HL-60/S4 treated with phorbol 12-myristate 13-acetate at 8.2 ng/mL for 4 days and 3 days (cell line): ENCODE data around the gene FSIP1.

Experiments used
- in situ Hi-C: fragments of 300-500 bp; cut with MboI; formaldehyde crosslinking; loops from 2 replicates; pipeline ENCODE4 v1.15.0; 2022; ENCODE audit warnings: low sequenced_read_pairs

FSIP1 gene

GRCh38 chr15:39654304-39654703 is 128.3 kb downstream of the FSIP1 start:
- in situ Hi-C loops, result no loop called here

- in situ Hi-C loops, result no loop called here
Observed at GRCh38 chr15:39651881-39652280, 130.8 kb downstream of the FSIP1 start.

GRCh38 chr15:39651295-39651694 is 131.3 kb downstream of the FSIP1 start:
- in situ Hi-C loops, result no loop called here

- in situ Hi-C loops, result no loop called here
Observed at GRCh38 chr15:39649757-39650156, 132.9 kb downstream of the FSIP1 start.

- in situ Hi-C loops, result no loop called here
Observed at GRCh38 chr15:39646425-39646824, 136.2 kb downstream of the FSIP1 start.

GRCh38 chr15:39645976-39646257 is 136.7 kb downstream of the FSIP1 start:
- in situ Hi-C loops, result no loop called here

GRCh38 chr15:39645138-39645975 is 137.3 kb downstream of the FSIP1 start:
- in situ Hi-C loops, result no loop called here

- in situ Hi-C loops, result no loop called here
Observed at GRCh38 chr15:39644136-39644535, 138.5 kb downstream of the FSIP1 start.

GRCh38 chr15:39643727-39644126 is 138.9 kb downstream of the FSIP1 start:
- in situ Hi-C loops, result no loop called here

GRCh38 chr15:39642011-39642640 is 140.5 kb downstream of the FSIP1 start:
- in situ Hi-C loops, result no loop called here

GRCh38 chr15:39641191-39641889 is 141.3 kb downstream of the FSIP1 start:
- in situ Hi-C loops, result no loop called here

GRCh38 chr15:39640665-39641064 is 142.0 kb downstream of the FSIP1 start:
- in situ Hi-C loops, result no loop called here

GRCh38 chr15:39639037-39639436 is 143.6 kb downstream of the FSIP1 start:
- in situ Hi-C loops, result no loop called here

- in situ Hi-C loops, result no loop called here
Observed at GRCh38 chr15:39638041-39638440, 144.6 kb downstream of the FSIP1 start.

GRCh38 chr15:39631357-39631756 is 151.3 kb downstream of the FSIP1 start:
- in situ Hi-C loops, result no loop called here

GRCh38 chr15:39629906-39630305 is 152.7 kb downstream of the FSIP1 start:
- in situ Hi-C loops, result no loop called here

GRCh38 chr15:39629371-39629770 is 153.3 kb downstream of the FSIP1 start:
- in situ Hi-C loops, result no loop called here

- in situ Hi-C loops, result no loop called here
Observed at GRCh38 chr15:39628546-39629257, 153.9 kb downstream of the FSIP1 start.

- in situ Hi-C loops, result no loop called here
Observed at GRCh38 chr15:39628144-39628508, 154.5 kb downstream of the FSIP1 start.

- in situ Hi-C loops, result no loop called here
Observed at GRCh38 chr15:39627451-39628143, 155.0 kb downstream of the FSIP1 start.

GRCh38 chr15:39625856-39626255 is 156.8 kb downstream of the FSIP1 start:
- in situ Hi-C loops, result no loop called here
